PFSK-1 (cell line): Measurements from ENCODE around the gene GPR62.

Source experiments
- FOXP2 ChIP-seq: optimal IDR thresholded peaks from 2 replicates; pipeline ENCODE3; 2011; ENCODE audit warnings: borderline replicate concordance, control low read depth, inconsistent platforms; ENCODE audit not compliant: insufficient read depth; ENCODE audit errors: extremely low read length, extremely low read depth
- POLR2AphosphoS5 ChIP-seq: IDR thresholded peaks from 2 replicates; pipeline ENCODE4 v1.6.1; 2012; ENCODE audit warnings: low read depth, mild to moderate bottlenecking, control low read depth, low read length, moderate library complexity
- REST ChIP-seq, 2 experiments: IDR thresholded peaks; 2 replicates each; pipeline versions ENCODE4 v1.6.1 to v1.8.0; 2011 to 2012; ENCODE audit warnings: low read depth in 2 of 2, low read length in 2 of 2, control low read depth in 1 of 2, inconsistent platforms in 1 of 2, mild to moderate bottlenecking in 1 of 2, moderate library complexity in 1 of 2; ENCODE audit not compliant: insufficient read depth in 1 of 2
- SIN3A ChIP-seq: IDR thresholded peaks from 2 replicates; pipeline ENCODE4 v1.6.1; 2012; ENCODE audit warnings: mild to moderate bottlenecking, low read length, moderate library complexity, borderline replicate concordance; ENCODE audit not compliant: insufficient read depth
- TAF1 ChIP-seq: IDR thresholded peaks from 2 replicates; pipeline ENCODE4 v1.6.1; 2012; ENCODE audit warnings: low read length, control low read depth, borderline replicate concordance; ENCODE audit not compliant: insufficient read depth

GPR62 gene

GRCh38 chr3:51947215-51947900, 7.8 kb upstream of the GPR62 start:
- no peak for TF ChIP-seq TAF1
- TF ChIP-seq FOXP2: no peak
- no peak for TF ChIP-seq SIN3A
- TF ChIP-seq REST (IDR thresholded peaks at IDR 0.05; ENCODE audit: insufficient read depth in 1 of 2, low read depth in 2 of 2, low read length in 2 of 2): no peak
- TF ChIP-seq POLR2AphosphoS5: no peak

- TF ChIP-seq SIN3A (no peak), TAF1 (no peak), POLR2AphosphoS5 (no peak), FOXP2 (no peak), REST (IDR thresholded peaks at IDR 0.05; ENCODE audit: insufficient read depth in 1 of 2, low read depth in 2 of 2, low read length in 2 of 2) (no peak)
Observed at GRCh38 chr3:51948016-51948580, 7.1 kb upstream of the GPR62 start.

- TF ChIP-seq SIN3A (no peak), POLR2AphosphoS5 (no peak), FOXP2 (no peak), TAF1 (no peak), REST (IDR thresholded peaks at IDR 0.05; ENCODE audit: insufficient read depth in 1 of 2, low read depth in 2 of 2, low read length in 2 of 2) (no peak)
Observed at GRCh38 chr3:51949121-51949520, 6.1 kb upstream of the GPR62 start.

- no peak for TF ChIP-seq POLR2AphosphoS5
- TF ChIP-seq TAF1: no peak
- TF ChIP-seq SIN3A: no peak
- no peak for TF ChIP-seq REST (IDR thresholded peaks at IDR 0.05; ENCODE audit: insufficient read depth in 1 of 2, low read depth in 2 of 2, low read length in 2 of 2)
- TF ChIP-seq FOXP2: no peak
Observed at GRCh38 chr3:51950899-51951298, 4.3 kb upstream of the GPR62 start.
